ENCODE results near the gene JCAD.

DNA sequence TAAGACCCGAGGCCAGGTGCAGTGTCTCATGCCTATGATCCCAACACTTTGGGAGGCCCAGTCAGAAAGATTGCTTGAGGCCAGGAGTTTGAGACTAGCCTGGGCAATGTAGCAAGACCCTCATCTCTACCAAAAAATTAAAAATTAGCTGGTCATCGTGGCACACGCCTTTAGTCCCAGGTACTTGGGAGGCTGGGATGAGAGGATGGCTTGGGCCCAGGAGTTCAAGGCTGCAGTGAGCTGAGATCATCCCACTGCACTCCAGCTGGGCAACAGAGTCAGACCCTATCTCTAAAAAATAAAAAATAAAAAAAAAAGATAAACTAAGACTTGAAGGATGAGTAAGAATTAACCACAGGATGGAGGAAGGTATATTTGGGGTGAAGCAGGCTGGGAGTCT lies 77.9 kb downstream of the JCAD start:
- TF ChIP-seq EP300 (IDR thresholded peaks at IDR 0.05) (no peak), CTCF (IDR thresholded peaks at IDR 0.05) (no peak)
